Spleen (tissue), 11 donors: ENCODE measurements around the gene MGMT. TPM values are rescaled to one million over a fixed set of nuclear protein-coding genes. Genes with fewer than 3 reads are reported as not detected.

Experiments used
- DNase-seq: peaks from one replicate; pipeline ENCODE4 v3.0.0-alpha.2; 2020
- H3K27ac ChIP-seq, 8 donors: fragments of 200-600 bp; sonication (generic) in 7 of 8; 1 replicate in 4 of 8; 2 replicates in 4 of 8; pipeline versions ENCODE4 v1.5.0 to v1.8.0; 2016 to 2021; ENCODE audit warnings: inconsistent platforms in 4 of 8, mild to moderate bottlenecking in 4 of 8, moderate library complexity in 1 of 8
- H3K27me3 ChIP-seq, 7 donors: fragments of 200-600 bp; sonication (generic) in 6 of 7; replicated peaks in 1 of 7; 1 replicate in 4 of 7; 2 replicates in 3 of 7; pipeline versions ENCODE4 v1.5.0 to v1.8.0; 2016 to 2021; ENCODE audit warnings: inconsistent platforms in 3 of 7, mild to moderate bottlenecking in 1 of 7
- H3K36me3 ChIP-seq, 6 donors: fragments of 200-600 bp; sonication (generic) in 5 of 6; 1 replicate in 4 of 6; 2 replicates in 2 of 6; pipeline versions ENCODE4 v1.5.0 to v1.8.0; 2016 to 2021; ENCODE audit warnings: inconsistent platforms in 2 of 6
- H3K4me1 ChIP-seq, 6 donors: fragments of 200-600 bp; sonication (generic) in 5 of 6; 1 replicate in 3 of 6; 2 replicates in 3 of 6; pipeline versions ENCODE4 v1.5.0 to v1.8.0; 2016 to 2021; ENCODE audit warnings: inconsistent platforms in 3 of 6
- H3K4me3 ChIP-seq, 8 donors: fragments of 200-600 bp; sonication (generic) in 7 of 8; 1 replicate in 4 of 8; 2 replicates in 4 of 8; pipeline versions ENCODE4 v1.5.0 to v1.8.0; 2016 to 2021; ENCODE audit warnings: inconsistent platforms in 4 of 8, mild to moderate bottlenecking in 4 of 8, moderate library complexity in 2 of 8
- H3K9me3 ChIP-seq, 8 donors: fragments of 200-600 bp; sonication (generic) in 7 of 8; 1 replicate in 4 of 8; 2 replicates in 4 of 8; pipeline versions ENCODE4 v1.5.0 to v1.8.0; 2016 to 2021; ENCODE audit warnings: inconsistent platforms in 4 of 8
- CTCF ChIP-seq, 11 experiments: fragments of 200-600 bp in 7 of 11; fragments of 450-650 bp in 4 of 11; sonication (generic) in 4 of 11; IDR thresholded peaks in 8 of 11; conservative IDR thresholded peaks in 3 of 11; 1 replicate in 7 of 11; 2 replicates in 4 of 11; pipeline versions ENCODE4 v1.4.0 to v1.8.0; 2016 to 2021; ENCODE audit warnings: antibody characterized with exemption in 11 of 11, inconsistent platforms in 4 of 11, mild to moderate bottlenecking in 1 of 11
- POLR2A ChIP-seq, 3 donors: fragments of 450-650 bp; IDR thresholded peaks; one replicate each; pipeline ENCODE4 v1.5.1; 2017; ENCODE audit warnings: antibody characterized with exemption in 3 of 3, mild to moderate bottlenecking in 1 of 3
- POLR2AphosphoS5 ChIP-seq, 3 donors: sonication (generic); formaldehyde crosslinking; IDR thresholded peaks; one replicate each; pipeline ENCODE4 v1.5.1; 2017; ENCODE audit warnings: antibody characterized with exemption in 3 of 3
- WGBS, 5 donors: extraction: QIAGEN DNeasy Blood & Tissue Kit in 3 of 5; methylation state at CpG; one replicate each; pipeline versions ENCODE4 v1.1.5 to v1.1.7; 2013 to 2018; 5-methylcytosine and 5-hydroxymethylcytosine counted together
- intact Hi-C: fragments of 100-400 bp; cut with DNase I; formaldehyde crosslinking; loops from one replicate; pipeline ENCODE4 v1.15.0; 2023; ENCODE audit warnings: low total_unique reads
- polyA plus RNA-seq, 3 donors: library from polyadenylated mRNA; stranded (reverse); fragments of 200-250 nt; gene quantifications; one replicate each; pipeline ENCODE4 v1.2.1, GENCODE V29; 2013
- total RNA-seq, 7 donors: library from RNA; depleted of rRNA in 3 of 7; stranded (reverse); fragments of >200 nt in 3 of 7; fragmentation: NEBNext Ultra II Directional in 4 of 7; extraction: Animal tissue kit (Norgen Biotek cat#: 25700) in 4 of 7; gene quantifications; one replicate each; pipeline versions ENCODE4 v1.1.0 to v1.2.1, GENCODE V29; 2016 to 2021
- donor health status: healthy with polysubstance abuse.
- donor health status: DM: no; HTN: no; CAD: no; lungs with moderate emphysema.
- donor health status: DM: no; HTN: no; CAD: no.
- donor health status: Bipolar disorder and iron deficiency.
- donor health status: healthy.
- donor health status: DM: no; HTN: no; CAD: no.
- donor health status: DM: yes; HTN: yes; CAD: no.

MGMT gene
- total and polyA plus RNA-seq, 10 donors: 14.3 to 33.4 (median 21.7) TPM

- peak; percentile 51 for DNase-seq
- no peak overlapping the region for H3K4me3 ChIP-seq
- intact Hi-C loops: no loop called here
- H3K36me3 ChIP-seq: peaks cover 0 to 24% (median 0%) of the 10 kb centered on the region in 6 donors
- H3K27me3 ChIP-seq: no peaks in the 10 kb centered on the region
- H3K27ac ChIP-seq: no peak overlapping the region
- H3K4me1 ChIP-seq: no peaks in the 10 kb centered on the region
- no peak for TF ChIP-seq POLR2AphosphoS5 (IDR thresholded peaks at IDR 0.05)
- no peak for TF ChIP-seq POLR2A (IDR thresholded peaks at IDR 0.05)
- no peak for TF ChIP-seq CTCF (IDR thresholded peaks at IDR 0.05 in 8 of 11, conservative IDR thresholded peaks at IDR 0.05 in 3 of 11)
- WGBS, 5 donors: 85 to 96% (median 92%) methylated on average over 14 to 15 of the region's 15 CpGs
- H3K9me3 ChIP-seq: peaks cover 0 to 45% (median 16%) of the 10 kb centered on the region in 8 donors
Measured at GRCh38 chr10:129740532-129741279, 273.7 kb downstream of the MGMT start.

GRCh38 chr10:129741280-129741977 lies 274.4 kb downstream of the MGMT start:
- H3K27me3 ChIP-seq: no peaks in the 10 kb centered on the region
- peak; percentile 62 for DNase-seq
- peaks cover 0 to 51% (median 22%) of the 10 kb centered on the region in 8 donors for H3K9me3 ChIP-seq
- intact Hi-C loops: no loop called here
- TF ChIP-seq CTCF (IDR thresholded peaks at IDR 0.05 in 8 of 11, conservative IDR thresholded peaks at IDR 0.05 in 3 of 11) (no peak), POLR2AphosphoS5 (IDR thresholded peaks at IDR 0.05) (no peak), POLR2A (IDR thresholded peaks at IDR 0.05) (no peak)
- no peak overlapping the region for H3K27ac ChIP-seq
- no peaks in the 10 kb centered on the region for H3K4me1 ChIP-seq
- H3K36me3 ChIP-seq: peaks cover 0 to 24% (median 0%) of the 10 kb centered on the region in 6 donors
- H3K4me3 ChIP-seq: no peak overlapping the region
- WGBS, 5 donors: 92 to 98% (median 96%) methylated on average over 14 to 19 of the region's 19 CpGs

- H3K4me3 ChIP-seq: no peak overlapping the region
- no peak for TF ChIP-seq CTCF (IDR thresholded peaks at IDR 0.05 in 8 of 11, conservative IDR thresholded peaks at IDR 0.05 in 3 of 11)
- WGBS, 5 donors: 86 to 100% (median 96%) methylated on average over 3 to 19 of the region's 19 CpGs
- DNase-seq: peak; percentile 59
- H3K4me1 ChIP-seq: no peaks in the 10 kb centered on the region
- H3K9me3 ChIP-seq: peaks cover 0 to 58% (median 30%) of the 10 kb centered on the region in 8 donors
- intact Hi-C loops: no loop called here
- H3K27me3 ChIP-seq: no peaks in the 10 kb centered on the region
- H3K27ac ChIP-seq: no peak overlapping the region
- H3K36me3 ChIP-seq: peaks cover 0 to 24% (median 0%) of the 10 kb centered on the region in 6 donors
Measured at GRCh38 chr10:129741978-129742741, 275.1 kb downstream of the MGMT start.
